Measurements from ENCODE around the gene FAM107B. TPM values are rescaled to one million over a fixed set of nuclear protein-coding genes. Genes with fewer than 3 reads are reported as not detected.

Gene FAM107B
- total and polyA plus RNA-seq, 2 of the 8 experiments (the other 6 are each of a cell fraction or from before 2014, with no cell fraction given): 7.5 to 28.1 TPM

- Histone ChIP-seq H3K36me3 (ENCODE audit: control insufficient read depth in 2 of 4, insufficient read depth in 4 of 4, low read length in 3 of 4) (no peaks in the 10 kb centered on the region), H3K9ac (replicated peaks in 1 of 4; ENCODE audit: extremely low read depth in 1 of 4, low read depth in 3 of 4, low read length in 3 of 4) (no peak overlapping the region), H3K4me2 (ENCODE audit: insufficient read depth in 1 of 2, low read depth in 2 of 2, low read length in 2 of 2) (no peak overlapping the region), H3K23me2 (ENCODE audit: low read depth, low read length) (no peaks in the 10 kb centered on the region), H3K27ac (ENCODE audit: low read depth, low read length) (no peak overlapping the region), H2AK5ac (ENCODE audit: low read depth, low read length) (no peak overlapping the region), H3K18ac (ENCODE audit: extremely low read depth, low read length) (no peak overlapping the region), H3K27me3 (replicated peaks in 1 of 4; ENCODE audit: control insufficient read depth in 3 of 4, extremely low read depth in 1 of 4, insufficient read depth in 3 of 4, low read length in 3 of 4) (no peaks in the 10 kb centered on the region), H2AFZ (ENCODE audit: low read length) (no peak overlapping the region), H3K4me3 (ENCODE audit: extremely low read depth in 1 of 4, insufficient read depth in 2 of 4, low read depth in 3 of 4, low read length in 4 of 4) (no peak overlapping the region), H2BK120ac (replicated peaks; ENCODE audit: low read depth, low read length) (no peak overlapping the region), H4K20me1 (replicated peaks in 1 of 2; ENCODE audit: control insufficient read depth in 1 of 2, insufficient read depth in 2 of 2, low read length in 2 of 2) (peaks cover 0 to 7% of the 10 kb centered on the region in 2 experiments), H3K4ac (replicated peaks; ENCODE audit: insufficient read length, low read depth, low read length) (no peak overlapping the region), H3K23ac (ENCODE audit: insufficient read length) (no peak overlapping the region), H2BK15ac (ENCODE audit: low read length) (no peak overlapping the region), H2BK5ac (ENCODE audit: low read depth, low read length) (no peak overlapping the region), H2BK12ac (ENCODE audit: low read depth, low read length) (no peak overlapping the region), H3K14ac (ENCODE audit: insufficient read length) (no peak overlapping the region), H4K5ac (ENCODE audit: insufficient read length, low read depth, low read length) (no peak overlapping the region), H4K8ac (ENCODE audit: extremely low read depth, insufficient read depth, low read length) (no peak overlapping the region), H3K56ac (replicated peaks; ENCODE audit: insufficient read length, low read depth, low read length) (no peak overlapping the region), H3K79me1 (ENCODE audit: low read depth, low read length) (peaks cover 2% of the 10 kb centered on the region), H4K91ac (replicated peaks; ENCODE audit: insufficient read length, low read length) (no peak overlapping the region), H2BK20ac (ENCODE audit: low read length) (no peak overlapping the region), H3K9me3 (ENCODE audit: insufficient read depth in 2 of 2, low read depth in 1 of 2, low read length in 1 of 2) (peaks cover 5 to 7% of the 10 kb centered on the region in 2 experiments; a peak in 1 of 4 replicates), H3K4me1 (replicated peaks in 1 of 4; ENCODE audit: control insufficient read depth in 3 of 4, insufficient read depth in 4 of 4, low read length in 3 of 4) (peaks cover 0 to 5% (median 2%) of the 10 kb centered on the region in 4 experiments; a peak in 2 of 7 replicates), H3K79me2 (ENCODE audit: control insufficient read depth in 1 of 2, insufficient read depth in 2 of 2, low read length in 2 of 2) (peaks cover 0 to 4% of the 10 kb centered on the region in 2 experiments; a peak in 2 of 4 replicates)
- FAIRE-seq: no peak
- WGBS, 2 experiments (ENCODE audit: extremely low coverage in 1 of 2, insufficient coverage in 1 of 2, insufficient read length in 1 of 2, insufficient replicate concordance in 2 of 2, low coverage in 1 of 2, low lambda C conversion rate in 2 of 2, missing lambda C conversion rate in 1 of 2): 88% methylated on average over 3 of the region's 3 CpGs; no CpG with 5 or more reads in 1 of the 2 experiments
- DNase-seq (ENCODE audit: low read depth in 1 of 2, low spot score in 2 of 2): no peak
- ChIA-PET CTCF (ENCODE audit: partially characterized antibody) (interaction anchor here (0.5 to 10.4 kb wide), 4 partner anchors 21 to 259 kb away, joined by 3 to 156 read pairs (median 5); no protein-coding TSS in a partner anchor), POLR2A (ENCODE audit: partially characterized antibody) (interaction anchor here (0.6 to 1.0 kb wide), 2 partner anchors 12 to 51 kb away, joined by 3 read pairs; no protein-coding TSS in a partner anchor)
- no peak for TF ChIP-seq BCL11A (IDR thresholded peaks at IDR 0.05; ENCODE audit: low read depth in 2 of 2, low read length in 2 of 2)
- no peak for TF ChIP-seq CTCF (IDR thresholded peaks at IDR 0.05; ENCODE audit: control extremely low read depth in 1 of 3, insufficient read depth in 1 of 3, low read depth in 1 of 3, low read length in 3 of 3)
- TF ChIP-seq BRCA1 (IDR thresholded peaks at IDR 0.05; ENCODE audit: low read depth, low read length): no peak
- no peak for TF ChIP-seq PHF8 (conservative IDR thresholded peaks at IDR 0.05; ENCODE audit: low read depth, low read length)
- no peak for TF ChIP-seq HDAC2 (IDR thresholded peaks at IDR 0.05; ENCODE audit: borderline replicate concordance in 1 of 2, low read depth in 2 of 2, low read length in 2 of 2)
- no peak for TF ChIP-seq TEAD4 (IDR thresholded peaks at IDR 0.05; ENCODE audit: low read depth, low read length)
- TF ChIP-seq CBX8 (IDR thresholded peaks at IDR 0.05; ENCODE audit: borderline replicate concordance, low read depth, low read length): no peak
- no peak for TF ChIP-seq NANOG (IDR thresholded peaks at IDR 0.05; ENCODE audit: insufficient read depth, low read depth, low read length, poor library complexity, severe bottlenecking)
- TF ChIP-seq CEBPB (IDR thresholded peaks at IDR 0.05; ENCODE audit: low read depth, low read length): no peak
- no peak for TF ChIP-seq RBBP5 (IDR thresholded peaks at IDR 0.05; ENCODE audit: borderline replicate concordance, low read depth, low read length)
- no peak for TF ChIP-seq TAF1 (IDR thresholded peaks at IDR 0.05; ENCODE audit: low read depth, low read length)
- no peak for TF ChIP-seq MAFK (IDR thresholded peaks at IDR 0.05; ENCODE audit: low read depth, low read length)
Observed at GRCh38 chr10:14563076-14563336, 211.7 kb downstream of the FAM107B start.

All from H1 (cell line).